Gastroesophageal sphincter (tissue), 4 donors: Measurements from ENCODE around the gene TSHZ2. TPM values are rescaled to one million over a fixed set of nuclear protein-coding genes. Genes with fewer than 3 reads are reported as not detected.

ENCODE experiments used
- ATAC-seq: fragments of 150-250 bp; one replicate; pipeline ENCODE4 v1.9.1; 2016; ENCODE audit warnings: mild to moderate bottlenecking, moderate library complexity
- H3K27ac ChIP-seq, 4 donors: fragments of 200-600 bp; sonication (generic) in 3 of 4; 1 replicate in 3 of 4; 2 replicates in 1 of 4; pipeline ENCODE4 v1.5.1; 2016 to 2019
- H3K27me3 ChIP-seq: fragments of 200-600 bp; sonication (generic); one replicate; pipeline ENCODE4 v1.5.1; 2019
- H3K36me3 ChIP-seq, 2 donors: fragments of 200-600 bp; sonication (generic); one replicate each; pipeline ENCODE4 v1.5.1; 2019; ENCODE audit warnings: control low read depth in 1 of 2
- H3K4me1 ChIP-seq, 3 donors: fragments of 200-600 bp; sonication (generic); 1 replicate in 2 of 3; 2 replicates in 1 of 3; pipeline ENCODE4 v1.5.1; 2016 to 2019; ENCODE audit warnings: control low read depth in 2 of 3
- H3K4me3 ChIP-seq, 2 donors: fragments of 200-600 bp; sonication (generic); one replicate each; pipeline ENCODE4 v1.5.1; 2019; ENCODE audit warnings: mild to moderate bottlenecking in 1 of 2, moderate library complexity in 1 of 2
- H3K9me3 ChIP-seq, 3 donors: fragments of 200-600 bp; sonication (generic); one replicate each; pipeline ENCODE4 v1.5.1; 2017 to 2019; ENCODE audit warnings: control low read depth in 2 of 3
- CTCF ChIP-seq, 4 experiments: fragments of 200-600 bp in 2 of 4; fragments of 450-650 bp in 2 of 4; sonication (generic) in 1 of 4; IDR thresholded peaks; one replicate each; pipeline ENCODE4 v1.5.1; 2017 to 2019; ENCODE audit warnings: antibody characterized with exemption in 4 of 4, mild to moderate bottlenecking in 2 of 4, moderate library complexity in 2 of 4
- EP300 ChIP-seq: sonication (generic); formaldehyde crosslinking; IDR thresholded peaks from one replicate; pipeline ENCODE4 v1.6.1; 2017; ENCODE audit warnings: antibody characterized with exemption, mild to moderate bottlenecking
- POLR2A ChIP-seq, 2 donors: fragments of 450-650 bp; IDR thresholded peaks; one replicate each; pipeline ENCODE4 v1.6.1; 2017; ENCODE audit warnings: antibody characterized with exemption in 2 of 2, mild to moderate bottlenecking in 2 of 2, moderate library complexity in 1 of 2
- POLR2AphosphoS5 ChIP-seq: sonication (generic); formaldehyde crosslinking; IDR thresholded peaks from one replicate; pipeline ENCODE4 v1.6.1; 2017; ENCODE audit warnings: antibody characterized with exemption
- WGBS, 2 donors: methylation state at CpG; one replicate each; pipeline ENCODE4 v1.1.5; 2018; ENCODE audit warnings: low coverage in 1 of 2; 5-methylcytosine and 5-hydroxymethylcytosine counted together
- total RNA-seq, 4 donors: library from RNA; depleted of rRNA; stranded (reverse); fragments of >200 nt; gene quantifications; one replicate each; pipeline ENCODE4 v1.1.0, GENCODE V29; 2016

TSHZ2 gene
- total RNA-seq, 4 donors from 2014 or later = 9.9 to 21.3 (median 12.2) TPM

DNA sequence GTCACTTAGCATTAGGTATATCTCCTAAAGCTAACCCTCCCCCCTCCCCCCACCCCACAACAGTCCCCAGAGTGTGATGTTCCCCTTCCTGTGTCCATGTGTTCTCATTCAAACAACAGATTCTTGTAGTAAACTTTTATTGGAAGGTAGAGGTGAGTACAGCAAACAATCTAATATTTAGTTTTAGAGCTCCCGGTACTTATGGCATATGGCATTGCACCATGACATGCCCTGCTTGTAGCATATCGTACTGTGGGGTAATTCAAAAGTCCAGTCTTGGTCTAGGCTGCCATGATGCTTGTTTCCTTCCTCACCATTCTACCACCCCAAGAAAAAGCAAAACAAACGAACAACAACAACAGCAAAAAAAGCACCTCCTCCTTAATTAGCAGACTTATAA lies 332.0 kb downstream of the TSHZ2 start:
- no peaks in the 10 kb centered on the region for H3K4me1 ChIP-seq
- H3K36me3 ChIP-seq = no peaks in the 10 kb centered on the region
- TF ChIP-seq EP300 (no peak), POLR2A (IDR thresholded peaks at IDR 0.05) (no peak), CTCF (IDR thresholded peaks at IDR 0.05) (no peak), POLR2AphosphoS5 (no peak)
- H3K4me3 ChIP-seq = no peak overlapping the region
- H3K27me3 ChIP-seq = peaks cover 5% of the 10 kb centered on the region
- ATAC-seq = no peak
- no peaks in the 10 kb centered on the region for H3K9me3 ChIP-seq
- WGBS, 2 donors = 82 to 90% methylated on average over 3 of the region's 3 CpGs
- no peak overlapping the region for H3K27ac ChIP-seq

DNA sequence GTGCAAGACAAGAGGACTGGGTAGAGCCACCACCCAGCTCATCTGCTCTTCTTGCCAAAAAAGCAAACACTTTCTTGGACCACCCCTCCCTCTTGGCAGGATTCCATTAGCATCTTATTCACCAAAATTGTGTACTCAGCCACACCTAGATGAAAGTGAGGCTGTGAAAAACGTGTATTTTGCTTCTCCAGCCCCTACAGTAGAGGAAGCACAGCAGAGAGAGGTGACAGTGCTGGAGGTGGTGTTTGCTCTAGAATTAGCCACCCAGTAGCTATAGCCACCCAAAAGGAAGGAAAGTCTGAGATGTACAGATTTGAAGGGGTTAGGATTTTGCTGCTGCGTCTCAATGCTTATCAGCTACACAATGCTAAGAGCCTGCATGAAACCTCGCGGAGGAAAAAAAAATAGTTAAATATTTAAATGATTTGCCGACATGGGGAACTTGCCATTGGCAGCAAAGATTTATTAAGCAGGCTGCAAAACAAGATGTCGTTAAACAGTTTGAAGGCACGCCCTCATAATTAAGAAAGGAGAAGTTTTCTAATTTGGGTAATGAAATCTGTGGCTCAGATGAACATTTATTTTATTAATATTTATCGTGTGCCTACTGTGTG lies 334.1 kb downstream of the TSHZ2 start:
- Histone ChIP-seq H3K4me3 (no peak overlapping the region), H3K36me3 (no peaks in the 10 kb centered on the region), H3K27me3 (peaks cover 5% of the 10 kb centered on the region), H3K27ac (no peak overlapping the region), H3K9me3 (peaks cover 0 to 9% (median 0%) of the 10 kb centered on the region in 3 donors), H3K4me1 (no peaks in the 10 kb centered on the region)
- TF ChIP-seq CTCF (IDR thresholded peaks at IDR 0.05) (no peak), POLR2A (IDR thresholded peaks at IDR 0.05) (no peak), EP300 (no peak), POLR2AphosphoS5 (no peak)
- 71 to 74% methylated on average over 7 to 8 of the region's 8 CpGs for WGBS, 2 donors
- ATAC-seq = no peak

GRCh38 chr20:53307964-53308597 lies 335.9 kb downstream of the TSHZ2 start:
- H3K9me3 ChIP-seq = peaks cover 0 to 9% (median 0%) of the 10 kb centered on the region in 3 donors
- no peak overlapping the region for H3K4me3 ChIP-seq
- 78% methylated on average over 16 of the region's 16 CpGs for WGBS, 2 donors
- TF ChIP-seq EP300 = no peak
- no peak for TF ChIP-seq POLR2AphosphoS5
- TF ChIP-seq POLR2A (IDR thresholded peaks at IDR 0.05) = no peak
- TF ChIP-seq CTCF (IDR thresholded peaks at IDR 0.05) = no peak
- ATAC-seq = no peak
- no peaks in the 10 kb centered on the region for H3K4me1 ChIP-seq
- H3K27me3 ChIP-seq = peaks cover 5% of the 10 kb centered on the region
- no peak overlapping the region for H3K27ac ChIP-seq
- no peaks in the 10 kb centered on the region for H3K36me3 ChIP-seq

GRCh38 chr20:53309515-53309914 lies 337.4 kb downstream of the TSHZ2 start:
- WGBS, 2 donors = 88 to 89% methylated on average over 2 of the region's 2 CpGs
- Histone ChIP-seq H3K36me3 (no peaks in the 10 kb centered on the region), H3K4me3 (no peak overlapping the region), H3K9me3 (peaks cover 0 to 9% (median 0%) of the 10 kb centered on the region in 3 donors), H3K27me3 (peaks cover 5% of the 10 kb centered on the region), H3K4me1 (no peaks in the 10 kb centered on the region), H3K27ac (no peak overlapping the region)
- no peak for ATAC-seq
- TF ChIP-seq POLR2A (IDR thresholded peaks at IDR 0.05) (no peak), CTCF (IDR thresholded peaks at IDR 0.05) (no peak), EP300 (no peak), POLR2AphosphoS5 (no peak)

GRCh38 chr20:53312957-53313356 lies 340.8 kb downstream of the TSHZ2 start:
- H3K9me3 ChIP-seq = peaks cover 0 to 9% (median 0%) of the 10 kb centered on the region in 3 donors
- no peak for ATAC-seq
- no peak overlapping the region for H3K27ac ChIP-seq
- H3K36me3 ChIP-seq = no peaks in the 10 kb centered on the region
- H3K4me1 ChIP-seq = no peaks in the 10 kb centered on the region
- TF ChIP-seq POLR2A (IDR thresholded peaks at IDR 0.05) = no peak
- TF ChIP-seq POLR2AphosphoS5 = no peak
- no peak for TF ChIP-seq EP300
- no peak for TF ChIP-seq CTCF (IDR thresholded peaks at IDR 0.05)
- WGBS, 2 donors = 10 to 11% methylated on average over 2 of the region's 2 CpGs
- no peaks in the 10 kb centered on the region for H3K27me3 ChIP-seq
- H3K4me3 ChIP-seq = no peak overlapping the region
